ENCODE data around the gene CHI3L1.

CHI3L1 gene

GRCh38 chr1:203162403-203162802 is 24.1 kb downstream of the CHI3L1 start:
- ChIA-PET CTCF (interaction anchor here (1.8 kb wide), 1 partner anchor 10 kb away, joined by 8 read pairs; no protein-coding TSS in a partner anchor), POLR2A (no interaction called here)
- TF ChIP-seq LEF1 (IDR thresholded peaks at IDR 0.05; ENCODE audit: borderline replicate concordance) (no peak), SP1 (IDR thresholded peaks at IDR 0.05) (no peak), CTBP1 (IDR thresholded peaks at IDR 0.05; ENCODE audit: borderline replicate concordance) (no peak), FOXM1 (IDR thresholded peaks at IDR 0.05; ENCODE audit: borderline replicate concordance) (no peak), TARDBP (IDR thresholded peaks at IDR 0.05) (no peak), SUZ12 (IDR thresholded peaks at IDR 0.05) (no peak), FOXK2 (IDR thresholded peaks at IDR 0.05) (no peak), HDGF (IDR thresholded peaks at IDR 0.05; ENCODE audit: borderline replicate concordance) (no peak)
- TF ChIP-seq, protein P1, sequence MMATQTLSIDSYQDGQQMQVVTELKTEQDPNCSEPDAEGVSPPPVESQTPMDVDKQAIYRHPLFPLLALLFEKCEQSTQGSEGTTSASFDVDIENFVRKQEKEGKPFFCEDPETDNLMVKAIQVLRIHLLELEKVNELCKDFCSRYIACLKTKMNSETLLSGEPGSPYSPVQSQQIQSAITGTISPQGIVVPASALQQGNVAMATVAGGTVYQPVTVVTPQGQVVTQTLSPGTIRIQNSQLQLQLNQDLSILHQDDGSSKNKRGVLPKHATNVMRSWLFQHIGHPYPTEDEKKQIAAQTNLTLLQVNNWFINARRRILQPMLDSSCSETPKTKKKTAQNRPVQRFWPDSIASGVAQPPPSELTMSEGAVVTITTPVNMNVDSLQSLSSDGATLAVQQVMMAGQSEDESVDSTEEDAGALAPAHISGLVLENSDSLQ (IDR thresholded peaks at IDR 0.05), result no peak
- DNase-seq (ENCODE audit: extremely low spot score), result no peak

GRCh38 chr1:203161703-203162102 is 24.8 kb downstream of the CHI3L1 start:
- ChIA-PET POLR2A (no interaction called here), CTCF (interaction anchor here (1.8 kb wide), 1 partner anchor 11 kb away, joined by 8 read pairs; no protein-coding TSS in a partner anchor)
- TF ChIP-seq NFRKB (IDR thresholded peaks at IDR 0.05), result no peak
- TF ChIP-seq ZNF384 (IDR thresholded peaks at IDR 0.05), result no peak
- no peak for TF ChIP-seq FOXA1 (IDR thresholded peaks at IDR 0.05)
- no peak for TF ChIP-seq HDGF (IDR thresholded peaks at IDR 0.05; ENCODE audit: borderline replicate concordance)
- no peak for TF ChIP-seq LEF1 (IDR thresholded peaks at IDR 0.05; ENCODE audit: borderline replicate concordance)
- TF ChIP-seq ELF4 (IDR thresholded peaks at IDR 0.05), result no peak
- TF ChIP-seq TARDBP (IDR thresholded peaks at IDR 0.05), result no peak
- TF ChIP-seq BHLHE40 (IDR thresholded peaks at IDR 0.05; ENCODE audit: borderline replicate concordance), result no peak
- no peak for TF ChIP-seq ARNT (IDR thresholded peaks at IDR 0.05)
- TF ChIP-seq FOXK2 (IDR thresholded peaks at IDR 0.05), result no peak
- TF ChIP-seq SUZ12 (IDR thresholded peaks at IDR 0.05), result no peak
- no peak for TF ChIP-seq FOXM1 (IDR thresholded peaks at IDR 0.05; ENCODE audit: borderline replicate concordance)
- DNase-seq (ENCODE audit: extremely low spot score), result no peak

DNA sequence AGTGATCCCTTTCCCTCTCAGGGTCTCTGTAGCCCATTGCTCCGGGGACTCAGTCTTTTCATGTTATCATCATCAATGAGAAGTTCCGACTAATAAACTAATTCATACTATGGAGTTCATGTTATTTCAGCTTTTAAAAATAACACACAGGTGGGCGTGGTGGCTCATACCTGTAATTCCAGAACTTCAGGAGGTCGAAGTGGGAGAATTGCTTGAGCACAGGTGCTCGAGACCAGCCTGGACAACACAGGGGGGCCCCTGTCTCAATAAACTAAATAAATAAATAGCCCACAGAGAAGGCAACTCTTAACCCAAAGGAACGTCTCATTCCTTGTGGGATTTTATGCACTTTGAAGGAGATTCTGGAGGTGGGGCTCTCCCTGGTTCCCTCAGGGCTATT is 25.3 kb downstream of the CHI3L1 start:
- DNase-seq (ENCODE audit: extremely low spot score), result no peak
- TF ChIP-seq FOXK2 (IDR thresholded peaks at IDR 0.05) (no peak), ELF4 (IDR thresholded peaks at IDR 0.05) (no peak), HDGF (IDR thresholded peaks at IDR 0.05; ENCODE audit: borderline replicate concordance) (no peak), LEF1 (IDR thresholded peaks at IDR 0.05; ENCODE audit: borderline replicate concordance) (no peak), FOXA1 (IDR thresholded peaks at IDR 0.05) (no peak)
- CTCF ChIA-PET, result interaction anchor here (1.0 to 1.8 kb wide), 2 partner anchors 11 to 122 kb away, joined by 3 to 8 read pairs; no protein-coding TSS in a partner anchor
- POLR2A ChIA-PET, result no interaction called here

DNA sequence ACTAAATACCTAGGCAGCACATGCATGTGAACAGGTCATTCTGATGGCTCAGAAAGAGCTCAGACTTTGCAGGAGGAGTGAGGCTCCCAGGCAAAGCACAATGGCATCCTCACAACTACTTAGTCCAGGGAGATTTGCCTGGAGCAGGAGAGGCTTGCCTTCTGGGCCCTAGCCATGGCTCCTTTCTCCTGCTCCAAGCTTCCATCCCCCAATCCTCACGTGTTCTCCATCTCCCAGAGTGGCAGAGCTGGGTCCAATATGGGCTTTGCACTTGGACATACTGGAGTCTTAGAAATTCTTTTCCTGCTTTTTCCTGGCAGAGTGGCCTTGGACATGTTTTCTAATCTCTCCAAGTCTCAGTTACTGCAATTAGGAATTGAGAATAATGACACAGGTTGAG is 26.7 kb downstream of the CHI3L1 start:
- ChIA-PET CTCF (interaction anchor here (2.2 kb wide), 1 partner anchor 12 kb away, joined by 6 read pairs; no protein-coding TSS in a partner anchor), POLR2A (no interaction called here)
- DNase-seq (ENCODE audit: extremely low spot score), result no peak
- TF ChIP-seq SUZ12 (IDR thresholded peaks at IDR 0.05) (no peak), FOXM1 (IDR thresholded peaks at IDR 0.05; ENCODE audit: borderline replicate concordance) (no peak), CTBP1 (IDR thresholded peaks at IDR 0.05; ENCODE audit: borderline replicate concordance) (no peak), FOXA1 (IDR thresholded peaks at IDR 0.05) (no peak), BHLHE40 (IDR thresholded peaks at IDR 0.05; ENCODE audit: borderline replicate concordance) (no peak), ZNF384 (IDR thresholded peaks at IDR 0.05) (no peak), HDGF (IDR thresholded peaks at IDR 0.05; ENCODE audit: borderline replicate concordance) (no peak), FOXK2 (IDR thresholded peaks at IDR 0.05) (no peak), ELF4 (IDR thresholded peaks at IDR 0.05) (no peak), SP1 (IDR thresholded peaks at IDR 0.05) (no peak), NFRKB (IDR thresholded peaks at IDR 0.05) (no peak), LEF1 (IDR thresholded peaks at IDR 0.05; ENCODE audit: borderline replicate concordance) (no peak), L3MBTL2 (conservative IDR thresholded peaks at IDR 0.05) (no peak), TARDBP (IDR thresholded peaks at IDR 0.05) (no peak), ARNT (IDR thresholded peaks at IDR 0.05) (no peak)
- TF ChIP-seq, protein P1 (IDR thresholded peaks at IDR 0.05), result no peak

GRCh38 chr1:203158960-203159665 is 27.4 kb downstream of the CHI3L1 start:
- TF ChIP-seq TARDBP (IDR thresholded peaks at IDR 0.05), result no peak
- TF ChIP-seq FOXK2 (IDR thresholded peaks at IDR 0.05), result no peak
- TF ChIP-seq, protein P1 (IDR thresholded peaks at IDR 0.05), result no peak
- no peak for TF ChIP-seq SP1 (IDR thresholded peaks at IDR 0.05)
- no peak for TF ChIP-seq ZNF384 (IDR thresholded peaks at IDR 0.05)
- no peak for TF ChIP-seq ELF4 (IDR thresholded peaks at IDR 0.05)
- TF ChIP-seq SUZ12 (IDR thresholded peaks at IDR 0.05), result no peak
- no peak for TF ChIP-seq L3MBTL2 (conservative IDR thresholded peaks at IDR 0.05)
- no peak for TF ChIP-seq FOXM1 (IDR thresholded peaks at IDR 0.05; ENCODE audit: borderline replicate concordance)
- TF ChIP-seq BHLHE40 (IDR thresholded peaks at IDR 0.05; ENCODE audit: borderline replicate concordance), result no peak
- no peak for TF ChIP-seq FOXA1 (IDR thresholded peaks at IDR 0.05)
- TF ChIP-seq HDGF (IDR thresholded peaks at IDR 0.05; ENCODE audit: borderline replicate concordance), result no peak
- no peak for TF ChIP-seq NFRKB (IDR thresholded peaks at IDR 0.05)
- no peak for TF ChIP-seq ARNT (IDR thresholded peaks at IDR 0.05)
- no peak for DNase-seq (ENCODE audit: extremely low spot score)
- CTCF ChIA-PET, result interaction anchor here (2.2 kb wide), 1 partner anchor 13 kb away, joined by 6 read pairs; no protein-coding TSS in a partner anchor
- POLR2A ChIA-PET, result no interaction called here

GRCh38 chr1:203158423-203158822 is 28.1 kb downstream of the CHI3L1 start:
- TF ChIP-seq L3MBTL2 (conservative IDR thresholded peaks at IDR 0.05) (no peak), LEF1 (IDR thresholded peaks at IDR 0.05; ENCODE audit: borderline replicate concordance) (no peak), CTBP1 (IDR thresholded peaks at IDR 0.05; ENCODE audit: borderline replicate concordance) (no peak), FOXA1 (IDR thresholded peaks at IDR 0.05) (no peak), SUZ12 (IDR thresholded peaks at IDR 0.05) (no peak)
- no peak for DNase-seq (ENCODE audit: extremely low spot score)
- ChIA-PET CTCF (interaction anchor here (2.2 kb wide), 1 partner anchor 14 kb away, joined by 6 read pairs; no protein-coding TSS in a partner anchor), POLR2A (no interaction called here)
